ENCODE data around the gene TRIM28. TPM values are rescaled to one million over a fixed set of nuclear protein-coding genes. Genes with fewer than 3 reads are reported as not detected.

TRIM28 gene
- 190 and 313 TPM in 2 replicates for total RNA-seq

GRCh38 chr19:58543826-58544590 lies at the start of gene TRIM28:
Gene TRIM28, plus strand, starts transcription at chr19:58544064. Its CDS starts 694 bp downstream, at chr19:58544758.

GRCh38 chr19:58511353-58512208 lies 32.3 kb upstream of the TRIM28 start, which contains the start of gene SLC27A5:
Gene SLC27A5, minus strand, starts transcription at chr19:58511992. Its CDS starts 37 bp downstream, at chr19:58511955.

GRCh38 chr19:58519355-58520256 lies 24.3 kb upstream of the TRIM28 start, which contains the start of gene ZBTB45:
Gene ZBTB45, minus strand, starts transcription at chr19:58519810. Its CDS starts 2,137 bp downstream, at chr19:58517673.

DNA sequence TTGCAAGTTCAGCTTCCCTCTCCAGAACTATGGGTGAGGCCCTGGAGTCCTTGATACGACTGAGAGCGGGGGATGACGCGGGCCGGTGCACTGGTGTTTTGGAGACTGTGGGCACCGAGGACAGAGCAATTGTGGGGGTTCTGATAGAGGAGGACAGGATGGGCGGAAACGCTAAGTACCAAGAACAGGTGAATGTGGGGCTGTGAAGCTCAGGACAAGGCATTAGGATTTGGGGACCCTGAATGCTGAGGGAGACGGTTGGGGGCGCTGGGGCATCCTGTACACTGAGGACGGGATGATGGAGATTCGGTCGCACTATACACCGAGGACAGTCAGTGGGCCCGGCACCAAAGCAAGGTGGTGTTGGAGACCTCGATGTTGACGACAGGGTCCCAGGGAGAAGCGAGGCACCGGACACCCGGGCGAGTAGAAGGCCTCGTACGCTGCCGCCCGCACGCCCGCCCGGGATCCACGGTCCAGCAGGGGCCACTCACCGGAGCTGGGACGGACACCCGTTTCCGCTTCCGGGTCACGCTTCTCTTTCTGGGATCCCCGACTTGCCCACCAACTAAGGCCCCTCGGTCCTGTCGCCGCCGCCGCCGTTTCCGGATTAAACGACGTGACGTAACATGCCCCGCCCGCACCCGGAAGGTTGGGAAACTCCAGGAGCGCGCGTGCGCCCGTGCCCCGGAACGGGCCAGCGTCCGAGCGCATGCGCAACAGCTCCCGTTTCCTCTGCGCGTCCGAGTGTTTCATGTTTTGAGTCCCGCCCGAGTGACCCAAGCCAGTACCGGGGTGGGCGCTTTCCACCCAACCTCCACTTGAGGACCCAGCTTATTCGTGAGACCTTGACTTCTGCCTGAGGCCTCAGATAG lies 10.9 kb downstream of the TRIM28 start, which contains the start of gene CHMP2A:
Gene CHMP2A, minus strand, starts transcription at position 612 of the 875 bp plus-strand sequence. CDS start 893 bp downstream, outside the sequence.

GRCh38 chr19:58558066-58558622 lies 14.3 kb downstream of the TRIM28 start, which contains the start of gene UBE2M:
Gene UBE2M, minus strand, starts transcription at chr19:58558611. Its CDS starts 230 bp downstream, at chr19:58558381.

DNA sequence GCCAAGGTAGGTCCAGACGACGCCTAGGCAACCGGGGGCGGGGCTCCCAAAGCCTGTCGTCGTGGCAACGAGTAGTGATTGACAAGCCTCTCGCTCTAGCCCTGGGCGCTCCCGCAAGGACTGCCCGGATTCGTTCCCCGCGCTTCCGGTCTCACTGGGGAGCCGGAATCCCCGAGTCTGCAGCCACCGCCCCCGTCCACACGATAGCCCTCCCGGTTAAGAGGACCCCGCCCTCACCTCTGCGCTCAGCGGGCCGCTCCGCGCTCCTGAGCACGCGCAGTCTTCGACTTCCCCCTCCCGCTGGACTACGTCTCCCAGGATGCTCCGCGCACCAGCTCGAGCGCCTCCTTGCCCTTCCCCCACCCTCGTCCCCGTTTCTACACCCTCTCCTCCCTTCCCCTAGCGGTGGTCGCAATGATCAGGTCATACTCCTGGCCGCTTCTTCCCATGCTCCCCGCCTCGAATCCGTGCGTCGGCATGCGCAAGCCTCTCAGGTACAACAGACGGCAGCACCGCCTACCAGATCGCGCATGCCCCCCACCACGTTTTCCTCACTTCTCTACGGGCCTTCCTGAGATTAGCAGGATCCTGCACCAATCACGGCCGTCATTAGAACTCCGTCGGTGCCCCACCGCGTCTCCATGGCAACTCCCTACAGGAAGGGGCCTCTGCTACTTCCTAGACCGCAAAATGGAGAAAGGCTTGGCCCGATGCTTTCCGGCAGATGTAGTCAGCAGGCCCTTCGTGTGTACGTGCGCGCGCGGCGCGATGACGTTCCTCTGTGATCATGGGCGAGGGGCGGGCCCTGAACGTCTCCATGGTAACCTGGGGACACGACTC lies 29.2 kb downstream of the TRIM28 start, which contains the start of gene MZF1:
Gene MZF1, minus strand, starts transcription at position 518 of the 840 bp plus-strand sequence. CDS start 1,946 bp downstream, outside the sequence.

Other genes starting within 250 kb of the TRIM28 start
- gene ERVK3-1, start 238.7 kb upstream of the TRIM28 start, total RNA-seq: 26.5 and 35.3 TPM in 2 replicates
- 2.7 and 3.5 TPM in 2 replicates for gene ZSCAN22, start 217.1 kb upstream of the TRIM28 start, total RNA-seq
- gene A1BG, start 190.6 kb upstream of the TRIM28 start, total RNA-seq: 9.7 and 24.9 TPM in 2 replicates
- 0.89 and 0.92 TPM in 2 replicates for gene ZNF497, start 181.3 kb upstream of the TRIM28 start, total RNA-seq
- 1.5 and 1.9 TPM in 2 replicates for gene ZNF837, start 163.0 kb upstream of the TRIM28 start, total RNA-seq
- gene RPS5, start 156.8 kb upstream of the TRIM28 start, total RNA-seq: 858 and 2,100 TPM in 2 replicates
- not detected in 2 replicates for gene RNF225, start 148.4 kb upstream of the TRIM28 start, total RNA-seq
- gene ZNF584, start 135.4 kb upstream of the TRIM28 start, total RNA-seq: 16.6 and 18.9 TPM in 2 replicates
- gene ZNF132, start 103.9 kb upstream of the TRIM28 start, total RNA-seq: 8.0 and 11.6 TPM in 2 replicates
- gene ZNF324B, start 92.4 kb upstream of the TRIM28 start, total RNA-seq: 10.3 and 10.4 TPM in 2 replicates
- 13.7 and 14.8 TPM in 2 replicates for gene ZNF324, start 77.0 kb upstream of the TRIM28 start, total RNA-seq
- gene ZNF446, start 67.7 kb upstream of the TRIM28 start, total RNA-seq: 6.5 and 9.5 TPM in 2 replicates
- gene SLC27A5, start 32.1 kb upstream of the TRIM28 start, total RNA-seq: 2.1 and 2.6 TPM in 2 replicates
- 4.8 and 8.5 TPM in 2 replicates for gene ZBTB45, start 24.3 kb upstream of the TRIM28 start, total RNA-seq
- gene CHMP2A, start 11.0 kb downstream of the TRIM28 start, total RNA-seq: 68.1 and 103 TPM in 2 replicates
- 52.2 and 63.2 TPM in 2 replicates for gene UBE2M, start 14.5 kb downstream of the TRIM28 start, total RNA-seq
- 19.0 and 22.0 TPM in 2 replicates for gene MZF1, start 29.3 kb downstream of the TRIM28 start, total RNA-seq